ENCODE measurements around the gene ZNF525. TPM values are rescaled to one million over a fixed set of nuclear protein-coding genes. Genes with fewer than 3 reads are reported as not detected.

The ZNF525 gene
- total and polyA plus RNA-seq, 9 of the 15 experiments (the other 6 are each of a cell fraction or from before 2014, with no cell fraction given), result 1.5 to 12.0 (median 6.7) TPM

GRCh38 chr19:53365134-53365898 lies at the start of gene ZNF525 (continued):
- TF ChIP-seq ATF6 (CRISPR knock-in tag; IDR thresholded peaks at IDR 0.05) (no peak), SMARCE1 (IDR thresholded peaks at IDR 0.05) (no peak), ZNF696 (CRISPR knock-in tag; conservative IDR thresholded peaks at IDR 0.05) (no peak), SMAD3 (CRISPR knock-in tag; conservative IDR thresholded peaks at IDR 0.05) (no peak), ZNF280B (CRISPR knock-in tag; IDR thresholded peaks at IDR 0.05) (no peak), PTTG1 (tag; IDR thresholded peaks at IDR 0.05; ENCODE audit: low read depth) (no peak), MXI1 (IDR thresholded peaks at IDR 0.05; ENCODE audit: low read depth, low read length) (no peak), MAZ (CRISPR knock-in tag; conservative IDR thresholded peaks at IDR 0.05 in 1 of 2, IDR thresholded peaks at IDR 0.05 in 1 of 2) (peak in 1 of 2 experiments; percentile 47; a peak in 1 of 4 replicates), KDM4B (IDR thresholded peaks at IDR 0.05; ENCODE audit: borderline replicate concordance in 2 of 2, low read depth in 1 of 2) (no peak), ELF1 (tag; IDR thresholded peaks at IDR 0.05) (peak; percentile 56; the same call in 1 of the 2 replicates), POLR2A (conservative IDR thresholded peaks at IDR 0.05) (peak; percentile 64), NCOA6 (IDR thresholded peaks at IDR 0.05) (no peak), DNMT1 (IDR thresholded peaks at IDR 0.05) (no peak), RBBP5 (IDR thresholded peaks at IDR 0.05; ENCODE audit: borderline replicate concordance, insufficient read depth, low read length, poor library complexity, severe bottlenecking) (no peak), NRF1 (conservative IDR thresholded peaks at IDR 0.05 in 1 of 2, IDR thresholded peaks at IDR 0.05 in 1 of 2) (peak; percentile 59 to 72), ELF2 (CRISPR knock-in tag; IDR thresholded peaks at IDR 0.05) (no peak), RREB1 (CRISPR knock-in tag; IDR thresholded peaks at IDR 0.05) (no peak)

Data from K562 (cell line).